Measurements from ENCODE around the gene FAM168A. TPM values are rescaled to one million over a fixed set of nuclear protein-coding genes. Genes with fewer than 3 reads are reported as not detected.

FAM168A gene
- total and polyA plus RNA-seq, 9 of the 15 experiments (the other 6 are each of a cell fraction or from before 2014, with no cell fraction given) = 0.44 to 7.2 (median 2.9) TPM

DNA sequence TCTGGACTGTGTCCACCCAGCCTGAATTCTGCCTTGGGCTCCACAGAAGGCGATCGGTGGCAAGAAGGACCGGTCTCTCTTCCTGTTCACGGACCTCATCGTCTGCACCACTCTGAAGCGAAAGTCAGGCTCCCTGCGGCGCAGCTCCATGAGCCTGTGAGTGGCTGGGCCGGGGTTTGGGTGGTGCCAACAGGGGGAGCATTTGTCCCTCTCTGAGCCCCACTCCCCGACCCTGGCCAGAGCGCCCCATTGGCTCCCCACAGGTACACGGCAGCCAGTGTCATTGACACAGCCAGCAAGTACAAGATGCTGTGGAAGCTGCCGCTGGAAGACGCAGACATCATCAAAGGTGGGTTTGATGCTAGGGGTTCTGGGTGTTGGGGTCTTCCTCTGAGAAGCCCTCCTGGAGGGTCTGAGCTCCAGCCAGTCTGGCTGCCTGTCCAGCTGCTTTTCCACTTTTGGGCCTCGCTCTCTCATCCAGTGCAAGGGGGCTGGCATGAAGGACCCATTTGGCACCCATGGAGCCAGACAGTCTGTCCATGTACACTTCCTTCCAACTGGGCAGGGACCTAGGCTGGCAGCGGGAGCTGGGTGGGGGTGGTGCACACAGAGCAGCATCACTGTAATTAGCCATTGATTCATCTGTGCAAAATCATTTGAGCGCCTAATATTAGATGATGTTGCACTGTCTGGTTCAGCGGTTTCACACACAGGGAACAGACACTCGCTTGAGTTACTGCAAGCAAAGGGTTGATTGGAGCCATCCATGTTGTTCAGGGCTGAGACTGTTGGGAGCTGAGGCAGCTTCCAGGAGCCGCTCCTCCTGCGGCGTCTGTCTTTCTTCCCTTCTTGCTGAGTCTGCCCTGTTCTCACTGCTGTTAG, 240.7 kb downstream of the FAM168A start:
- no peak for ATAC-seq

More for the DNA sequence above, 240.7 kb downstream of the FAM168A start:
- H3K36me3 ChIP-seq (ENCODE audit: control insufficient read depth, insufficient read depth, low read length) = no peaks in the 10 kb centered on the region
- H3K27ac ChIP-seq (ENCODE audit: extremely low read depth, low read depth, low read length) = no peak overlapping the region
- H3K79me2 ChIP-seq (ENCODE audit: control insufficient read depth, insufficient read depth, low read length) = no peaks in the 10 kb centered on the region
- intact Hi-C loops (cut with micrococcal nuclease) (no loop called here), in situ Hi-C loops (cut with MboI) (no loop called here)
- BruUV-seq (replicated peaks) = no TSS peak
- DNase-seq (ENCODE audit: extremely low read depth in 1 of 4, low spot score in 3 of 4) (peak in 2 of 4 experiments; percentile 37), FAIRE-seq (peak; percentile 68)
- ChIA-PET POLR2A (interaction anchor here (0.7 kb wide), 1 partner anchor 18 kb away, joined by 3 read pairs; no protein-coding TSS in a partner anchor), CTCF (ENCODE audit: low intra/inter-chr PET ratio) (interaction anchor here (0.7 kb wide), 1 partner anchor 303 kb away, joined by 3 read pairs; no protein-coding TSS in a partner anchor)
- WGBS (ENCODE audit: insufficient coverage, low coverage, missing lambda C conversion rate) = 12% methylated on average over 14 of the region's 22 CpGs
- H3K9me1 ChIP-seq (ENCODE audit: control insufficient read depth, insufficient read depth, low read length) = no peaks in the 10 kb centered on the region
- H3K9ac ChIP-seq (ENCODE audit: insufficient read depth in 1 of 2, low read depth in 2 of 2, low read length in 2 of 2) = no peak overlapping the region
- H2AFZ ChIP-seq (ENCODE audit: low read depth, low read length) = no peak overlapping the region
- H3K27me3 ChIP-seq (ENCODE audit: control insufficient read depth in 2 of 2, insufficient read depth in 2 of 2, low read length in 2 of 2) = peaks cover 24 to 48% of the 10 kb centered on the region in 2 experiments
- H3K4me3 ChIP-seq = no peak overlapping the region
- TF ChIP-seq, protein P1, sequence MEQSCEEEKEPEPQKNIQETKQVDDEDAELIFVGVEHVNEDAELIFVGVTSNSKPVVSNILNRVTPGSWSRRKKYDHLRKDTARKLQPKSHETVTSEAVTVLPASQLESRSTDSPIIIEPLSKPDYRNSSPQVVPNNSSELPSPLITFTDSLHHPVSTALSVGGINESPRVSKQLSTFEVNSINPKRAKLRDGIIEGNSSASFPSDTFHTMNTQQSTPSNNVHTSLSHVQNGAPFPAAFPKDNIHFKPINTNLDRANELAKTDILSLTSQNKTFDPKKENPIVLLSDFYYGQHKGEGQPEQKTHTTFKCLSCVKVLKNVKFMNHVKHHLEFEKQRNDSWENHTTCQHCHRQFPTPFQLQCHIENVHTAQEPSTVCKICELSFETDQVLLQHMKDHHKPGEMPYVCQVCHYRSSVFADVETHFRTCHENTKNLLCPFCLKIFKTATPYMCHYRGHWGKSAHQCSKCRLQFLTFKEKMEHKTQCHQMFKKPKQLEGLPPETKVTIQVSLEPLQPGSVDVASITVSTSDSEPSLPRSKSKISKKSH (CRISPR knock-in tag; IDR thresholded peaks at IDR 0.05) = no peak
- TF ChIP-seq, protein P2, sequence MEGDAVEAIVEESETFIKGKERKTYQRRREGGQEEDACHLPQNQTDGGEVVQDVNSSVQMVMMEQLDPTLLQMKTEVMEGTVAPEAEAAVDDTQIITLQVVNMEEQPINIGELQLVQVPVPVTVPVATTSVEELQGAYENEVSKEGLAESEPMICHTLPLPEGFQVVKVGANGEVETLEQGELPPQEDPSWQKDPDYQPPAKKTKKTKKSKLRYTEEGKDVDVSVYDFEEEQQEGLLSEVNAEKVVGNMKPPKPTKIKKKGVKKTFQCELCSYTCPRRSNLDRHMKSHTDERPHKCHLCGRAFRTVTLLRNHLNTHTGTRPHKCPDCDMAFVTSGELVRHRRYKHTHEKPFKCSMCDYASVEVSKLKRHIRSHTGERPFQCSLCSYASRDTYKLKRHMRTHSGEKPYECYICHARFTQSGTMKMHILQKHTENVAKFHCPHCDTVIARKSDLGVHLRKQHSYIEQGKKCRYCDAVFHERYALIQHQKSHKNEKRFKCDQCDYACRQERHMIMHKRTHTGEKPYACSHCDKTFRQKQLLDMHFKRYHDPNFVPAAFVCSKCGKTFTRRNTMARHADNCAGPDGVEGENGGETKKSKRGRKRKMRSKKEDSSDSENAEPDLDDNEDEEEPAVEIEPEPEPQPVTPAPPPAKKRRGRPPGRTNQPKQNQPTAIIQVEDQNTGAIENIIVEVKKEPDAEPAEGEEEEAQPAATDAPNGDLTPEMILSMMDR (IDR thresholded peaks at IDR 0.05 in 2 of 3, conservative IDR thresholded peaks at IDR 0.05 in 1 of 3; ENCODE audit: insufficient read depth in 2 of 3, low read depth in 1 of 3, low read length in 3 of 3) = peak in 1 of 3 experiments; percentile 25; a peak in 1 of 6 replicates
- TF ChIP-seq POLR2H (tag; IDR thresholded peaks at IDR 0.05; ENCODE audit: low read depth) (no peak), PURB (CRISPR knock-in tag; IDR thresholded peaks at IDR 0.05; ENCODE audit: low read depth) (no peak), TRIM28 (IDR thresholded peaks at IDR 0.05) (no peak)
- TF ChIP-seq, protein P3, sequence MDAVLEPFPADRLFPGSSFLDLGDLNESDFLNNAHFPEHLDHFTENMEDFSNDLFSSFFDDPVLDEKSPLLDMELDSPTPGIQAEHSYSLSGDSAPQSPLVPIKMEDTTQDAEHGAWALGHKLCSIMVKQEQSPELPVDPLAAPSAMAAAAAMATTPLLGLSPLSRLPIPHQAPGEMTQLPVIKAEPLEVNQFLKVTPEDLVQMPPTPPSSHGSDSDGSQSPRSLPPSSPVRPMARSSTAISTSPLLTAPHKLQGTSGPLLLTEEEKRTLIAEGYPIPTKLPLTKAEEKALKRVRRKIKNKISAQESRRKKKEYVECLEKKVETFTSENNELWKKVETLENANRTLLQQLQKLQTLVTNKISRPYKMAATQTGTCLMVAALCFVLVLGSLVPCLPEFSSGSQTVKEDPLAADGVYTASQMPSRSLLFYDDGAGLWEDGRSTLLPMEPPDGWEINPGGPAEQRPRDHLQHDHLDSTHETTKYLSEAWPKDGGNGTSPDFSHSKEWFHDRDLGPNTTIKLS (IDR thresholded peaks at IDR 0.05; ENCODE audit: borderline replicate concordance, low read depth) = no peak
- no peak overlapping the region for H3K4me2 ChIP-seq (ENCODE audit: insufficient read depth, low read length)
- H3K9me3 ChIP-seq (replicated peaks; ENCODE audit: control insufficient read depth, insufficient read depth, low read depth, low read length) = no peaks in the 10 kb centered on the region
- H3K4me1 ChIP-seq (replicated peaks in 1 of 2; ENCODE audit: control insufficient read depth in 2 of 2, insufficient read depth in 2 of 2, low read length in 2 of 2) = peaks cover 0 to 24% of the 10 kb centered on the region in 2 experiments; a peak in 3 of 5 replicates
- 0 out of 2 replicates have a peak, but pooled peaks cover 6% of the 10 kb centered on the region for H4K20me1 ChIP-seq (replicated peaks; ENCODE audit: control insufficient read depth, insufficient read depth, low read length)
